Mesodermal cell (in vitro differentiated cells): ENCODE data around the gene JHY.

Source experiments
- H3K27ac ChIP-seq: 2 replicates; pipeline ENCODE4 v1.7.0; 2013; ENCODE audit warnings: mild to moderate bottlenecking, low read depth, low read length, moderate library complexity; ENCODE audit not compliant: severe bottlenecking
- H3K36me3 ChIP-seq: 2 replicates; pipeline ENCODE4 v1.7.1; 2013; ENCODE audit warnings: mild to moderate bottlenecking, low read length, moderate library complexity; ENCODE audit not compliant: control insufficient read depth, insufficient read depth
- H3K4me1 ChIP-seq: one replicate; pipeline ENCODE4 v1.7.1; 2013; ENCODE audit warnings: mild to moderate bottlenecking, low read length; ENCODE audit not compliant: insufficient read depth, control insufficient read depth, poor library complexity, severe bottlenecking
- H3K4me3 ChIP-seq: 2 replicates; pipeline ENCODE4 v1.7.0; 2013; ENCODE audit warnings: low read length, control low read depth, mild to moderate bottlenecking; ENCODE audit not compliant: insufficient read depth, poor library complexity, severe bottlenecking; ENCODE audit errors: extremely low read depth
- H3K9me3 ChIP-seq: 2 replicates; pipeline ENCODE4 v1.7.1; 2013; ENCODE audit warnings: mild to moderate bottlenecking, low read length, moderate library complexity; ENCODE audit not compliant: control insufficient read depth
- WGBS, 2 experiments: methylation state at CpG; one replicate each; pipeline ENCODE4 v1.1.5; 2013; ENCODE audit warnings: missing lambda C conversion rate in 2 of 2; ENCODE audit not compliant: insufficient coverage in 2 of 2; 5-methylcytosine and 5-hydroxymethylcytosine counted together

JHY gene

GRCh38 chr11:122898799-122899198 lies 16.2 kb downstream of the JHY start:
- H3K27ac ChIP-seq = no peak overlapping the region
- WGBS, 2 experiments = 72 to 88% methylated on average over 5 of the region's 6 CpGs
- H3K4me3 ChIP-seq = no peak overlapping the region

GRCh38 chr11:122900587-122901202 lies 18.1 kb downstream of the JHY start:
- no peak overlapping the region for H3K4me3 ChIP-seq
- no peaks in the 10 kb centered on the region for H3K4me1 ChIP-seq
- no peaks in the 10 kb centered on the region for H3K36me3 ChIP-seq
- no peaks in the 10 kb centered on the region for H3K9me3 ChIP-seq
- H3K27ac ChIP-seq = no peak overlapping the region
- WGBS, 2 experiments = 79 to 87% methylated on average over 6 to 7 of the region's 9 CpGs

More at GRCh38 chr11:122898799-122899198, 16.2 kb downstream of the JHY start:
- Histone ChIP-seq H3K36me3 (no peaks in the 10 kb centered on the region), H3K4me1 (no peaks in the 10 kb centered on the region), H3K9me3 (no peaks in the 10 kb centered on the region)

GRCh38 chr11:122902951-122903350 lies 20.4 kb downstream of the JHY start:
- H3K4me1 ChIP-seq = no peaks in the 10 kb centered on the region
- H3K9me3 ChIP-seq = no peaks in the 10 kb centered on the region
- H3K4me3 ChIP-seq = no peak overlapping the region
- H3K36me3 ChIP-seq = no peaks in the 10 kb centered on the region
- no peak overlapping the region for H3K27ac ChIP-seq
- 40% methylated on average over 1 of the region's 4 CpGs; no CpG with 5 or more reads in 1 of the 2 experiments for WGBS, 2 experiments

GRCh38 chr11:122910775-122911174 lies 28.2 kb downstream of the JHY start:
- WGBS, 2 experiments = 80% methylated on average over 1 of the region's 4 CpGs; no CpG with 5 or more reads in 1 of the 2 experiments

GRCh38 chr11:122917311-122917710 lies 34.8 kb downstream of the JHY start:
- Histone ChIP-seq H3K27ac (no peak overlapping the region), H3K9me3 (no peaks in the 10 kb centered on the region), H3K4me1 (no peaks in the 10 kb centered on the region), H3K4me3 (no peak overlapping the region), H3K36me3 (no peaks in the 10 kb centered on the region)
- 89 to 91% methylated on average over 1 of the region's 1 CpG for WGBS, 2 experiments

More at GRCh38 chr11:122910775-122911174, 28.2 kb downstream of the JHY start:
- Histone ChIP-seq H3K36me3 (no peaks in the 10 kb centered on the region), H3K4me1 (no peaks in the 10 kb centered on the region), H3K4me3 (no peak overlapping the region), H3K9me3 (no peaks in the 10 kb centered on the region), H3K27ac (no peak overlapping the region)

- Histone ChIP-seq H3K27ac (no peak overlapping the region), H3K4me3 (no peak overlapping the region), H3K9me3 (no peaks in the 10 kb centered on the region), H3K36me3 (no peaks in the 10 kb centered on the region), H3K4me1 (no peaks in the 10 kb centered on the region)
- 87 to 90% methylated on average over 7 of the region's 7 CpGs for WGBS, 2 experiments
Observed at GRCh38 chr11:122918734-122919133, 36.2 kb downstream of the JHY start.

GRCh38 chr11:122920579-122920978 lies 38.0 kb downstream of the JHY start:
- no peaks in the 10 kb centered on the region for H3K4me1 ChIP-seq
- 50 to 65% methylated on average over 2 to 3 of the region's 5 CpGs for WGBS, 2 experiments
- H3K4me3 ChIP-seq = no peak overlapping the region
- no peak overlapping the region for H3K27ac ChIP-seq
- no peaks in the 10 kb centered on the region for H3K36me3 ChIP-seq
- no peaks in the 10 kb centered on the region for H3K9me3 ChIP-seq

- no peak overlapping the region for H3K27ac ChIP-seq
- H3K4me3 ChIP-seq = no peak overlapping the region
- WGBS, 2 experiments = 93% methylated on average over 2 to 4 of the region's 4 CpGs
- no peaks in the 10 kb centered on the region for H3K4me1 ChIP-seq
- no peaks in the 10 kb centered on the region for H3K9me3 ChIP-seq
- no peaks in the 10 kb centered on the region for H3K36me3 ChIP-seq
Observed at GRCh38 chr11:122922893-122923292, 40.3 kb downstream of the JHY start.

GRCh38 chr11:122923302-122923701 lies 40.7 kb downstream of the JHY start:
- H3K27ac ChIP-seq = no peak overlapping the region
- no peaks in the 10 kb centered on the region for H3K9me3 ChIP-seq
- no peaks in the 10 kb centered on the region for H3K4me1 ChIP-seq
- H3K36me3 ChIP-seq = no peaks in the 10 kb centered on the region
- WGBS, 2 experiments = no CpG with 5 or more reads among the region's 2 CpGs
- no peak overlapping the region for H3K4me3 ChIP-seq

GRCh38 chr11:122931510-122931909 lies 49.0 kb downstream of the JHY start:
- Histone ChIP-seq H3K4me1 (no peaks in the 10 kb centered on the region), H3K4me3 (no peak overlapping the region), H3K27ac (no peak overlapping the region), H3K36me3 (no peaks in the 10 kb centered on the region), H3K9me3 (no peaks in the 10 kb centered on the region)
- 74 to 79% methylated on average over 3 to 5 of the region's 6 CpGs for WGBS, 2 experiments

GRCh38 chr11:122933416-122933815 lies 50.9 kb downstream of the JHY start:
- Histone ChIP-seq H3K4me1 (no peaks in the 10 kb centered on the region), H3K27ac (no peak overlapping the region), H3K36me3 (no peaks in the 10 kb centered on the region), H3K4me3 (no peak overlapping the region), H3K9me3 (no peaks in the 10 kb centered on the region)
- WGBS, 2 experiments = 100% methylated on average over 1 of the region's 2 CpGs; no CpG with 5 or more reads in 1 of the 2 experiments
